ENCODE data around the gene GUCD1. TPM values are rescaled to one million over a fixed set of nuclear protein-coding genes. Genes with fewer than 3 reads are reported as not detected.
A peak's percentile ranks its signal among the peaks of the same experiment; 100 is the strongest.

Gene GUCD1
- total and polyA plus RNA-seq, 2 of the 13 experiments (the other 11 are each of a cell fraction or from before 2014, with no cell fraction given): 128 to 245 TPM

- no peak for TF ChIP-seq ZUFSP (CRISPR knock-in tag; IDR thresholded peaks at IDR 0.05; ENCODE audit: borderline replicate concordance)
- TF ChIP-seq CREM (IDR thresholded peaks at IDR 0.05): peak; percentile 49; the same call in 1 of the 2 replicates
- TF ChIP-seq CREM (CRISPR knock-in tag; IDR thresholded peaks at IDR 0.05): no peak
- no peak for TF ChIP-seq ZNF781 (CRISPR knock-in tag; IDR thresholded peaks at IDR 0.05; ENCODE audit: borderline replicate concordance, not compliant biosample characterization)
- TF ChIP-seq YY1 (IDR thresholded peaks at IDR 0.05; ENCODE audit: insufficient read depth, insufficient replicate concordance, low read depth, low read length): no peak
- TF ChIP-seq PCBP1 (IDR thresholded peaks at IDR 0.05; ENCODE audit: borderline replicate concordance, low read depth, low read length): no peak
- no peak for TF ChIP-seq ZBTB26 (CRISPR knock-in tag; IDR thresholded peaks at IDR 0.05; ENCODE audit: borderline replicate concordance)
- TF ChIP-seq NCOA2 (CRISPR knock-in tag; IDR thresholded peaks at IDR 0.05): peak; percentile 64; the same call in 1 of the 2 replicates
- TF ChIP-seq MZF1 (CRISPR knock-in tag; IDR thresholded peaks at IDR 0.05; ENCODE audit: borderline replicate concordance): no peak
- TF ChIP-seq MTERF4 (CRISPR knock-in tag; IDR thresholded peaks at IDR 0.05): no peak
- TF ChIP-seq HOXA3 (CRISPR knock-in tag; IDR thresholded peaks at IDR 0.05): peak; percentile 63; the same call in 1 of the 2 replicates
- TF ChIP-seq ZNF776 (CRISPR knock-in tag; IDR thresholded peaks at IDR 0.05): no peak
- TF ChIP-seq ZNF224 (CRISPR knock-in tag; IDR thresholded peaks at IDR 0.05): 0 out of 2 replicates have a peak, but pooled peaks have one; percentile 34
- TF ChIP-seq NR2F6 (IDR thresholded peaks at IDR 0.05): peak; percentile 13; the same call in 1 of the 2 replicates
- peak; percentile 45 for TF ChIP-seq NR2F6 (CRISPR knock-in tag; IDR thresholded peaks at IDR 0.05)
- peak; percentile 98 for TF ChIP-seq TBX2 (CRISPR knock-in tag; IDR thresholded peaks at IDR 0.05; ENCODE audit: borderline replicate concordance)
- TF ChIP-seq POGZ (CRISPR knock-in tag; IDR thresholded peaks at IDR 0.05): 0 out of 2 replicates have a peak, but pooled peaks have one; percentile 29
- peak; percentile 72; the same call in 1 of the 2 replicates for TF ChIP-seq PITX1 (CRISPR knock-in tag; IDR thresholded peaks at IDR 0.05)
- TF ChIP-seq ZNF7 (CRISPR knock-in tag; IDR thresholded peaks at IDR 0.05): no peak
- TF ChIP-seq SNAPC4 (CRISPR knock-in tag; IDR thresholded peaks at IDR 0.05): no peak
- TF ChIP-seq TOPORS (CRISPR knock-in tag; IDR thresholded peaks at IDR 0.05): no peak
Measured at GRCh38 chr22:24601217-24602104, 46.5 kb upstream of the GUCD1 start (continued).
